ENCODE data around the gene DNAAF9.

Gene DNAAF9

DNA sequence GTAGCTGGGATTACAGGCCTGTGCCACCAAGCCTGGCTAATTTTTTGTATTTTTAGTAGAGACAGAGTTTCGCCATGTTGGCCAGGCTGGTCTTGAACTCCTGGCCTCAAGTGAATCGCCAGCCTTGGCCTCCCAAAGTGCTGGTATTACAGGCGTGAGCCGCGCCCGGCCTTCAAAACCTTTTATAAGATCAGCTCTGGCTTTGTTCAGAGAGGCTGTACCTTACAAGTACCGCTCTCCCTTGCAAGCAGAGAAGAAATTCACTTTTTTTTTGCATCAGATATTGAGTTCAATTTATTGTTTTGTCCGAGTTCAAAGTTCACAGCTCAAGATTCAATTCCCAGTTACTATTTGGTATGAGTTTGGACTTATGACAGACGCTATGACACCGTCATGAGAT lies 1.9 kb upstream of the DNAAF9 start:
- no peak for DNase-seq (ENCODE audit: low read depth)
- TF ChIP-seq, protein P1, sequence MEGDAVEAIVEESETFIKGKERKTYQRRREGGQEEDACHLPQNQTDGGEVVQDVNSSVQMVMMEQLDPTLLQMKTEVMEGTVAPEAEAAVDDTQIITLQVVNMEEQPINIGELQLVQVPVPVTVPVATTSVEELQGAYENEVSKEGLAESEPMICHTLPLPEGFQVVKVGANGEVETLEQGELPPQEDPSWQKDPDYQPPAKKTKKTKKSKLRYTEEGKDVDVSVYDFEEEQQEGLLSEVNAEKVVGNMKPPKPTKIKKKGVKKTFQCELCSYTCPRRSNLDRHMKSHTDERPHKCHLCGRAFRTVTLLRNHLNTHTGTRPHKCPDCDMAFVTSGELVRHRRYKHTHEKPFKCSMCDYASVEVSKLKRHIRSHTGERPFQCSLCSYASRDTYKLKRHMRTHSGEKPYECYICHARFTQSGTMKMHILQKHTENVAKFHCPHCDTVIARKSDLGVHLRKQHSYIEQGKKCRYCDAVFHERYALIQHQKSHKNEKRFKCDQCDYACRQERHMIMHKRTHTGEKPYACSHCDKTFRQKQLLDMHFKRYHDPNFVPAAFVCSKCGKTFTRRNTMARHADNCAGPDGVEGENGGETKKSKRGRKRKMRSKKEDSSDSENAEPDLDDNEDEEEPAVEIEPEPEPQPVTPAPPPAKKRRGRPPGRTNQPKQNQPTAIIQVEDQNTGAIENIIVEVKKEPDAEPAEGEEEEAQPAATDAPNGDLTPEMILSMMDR (IDR thresholded peaks at IDR 0.05; ENCODE audit: low read depth, low read length), result no peak
- TF ChIP-seq, protein P2, sequence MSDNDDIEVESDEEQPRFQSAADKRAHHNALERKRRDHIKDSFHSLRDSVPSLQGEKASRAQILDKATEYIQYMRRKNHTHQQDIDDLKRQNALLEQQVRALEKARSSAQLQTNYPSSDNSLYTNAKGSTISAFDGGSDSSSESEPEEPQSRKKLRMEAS (IDR thresholded peaks at IDR 0.05; ENCODE audit: low read depth, low read length), result no peak
- TF ChIP-seq POLR2A (IDR thresholded peaks at IDR 0.05; ENCODE audit: extremely low read depth, insufficient read length), result no peak
- TF ChIP-seq MYC (IDR thresholded peaks at IDR 0.05; ENCODE audit: low read depth, low read length), result no peak

DNA sequence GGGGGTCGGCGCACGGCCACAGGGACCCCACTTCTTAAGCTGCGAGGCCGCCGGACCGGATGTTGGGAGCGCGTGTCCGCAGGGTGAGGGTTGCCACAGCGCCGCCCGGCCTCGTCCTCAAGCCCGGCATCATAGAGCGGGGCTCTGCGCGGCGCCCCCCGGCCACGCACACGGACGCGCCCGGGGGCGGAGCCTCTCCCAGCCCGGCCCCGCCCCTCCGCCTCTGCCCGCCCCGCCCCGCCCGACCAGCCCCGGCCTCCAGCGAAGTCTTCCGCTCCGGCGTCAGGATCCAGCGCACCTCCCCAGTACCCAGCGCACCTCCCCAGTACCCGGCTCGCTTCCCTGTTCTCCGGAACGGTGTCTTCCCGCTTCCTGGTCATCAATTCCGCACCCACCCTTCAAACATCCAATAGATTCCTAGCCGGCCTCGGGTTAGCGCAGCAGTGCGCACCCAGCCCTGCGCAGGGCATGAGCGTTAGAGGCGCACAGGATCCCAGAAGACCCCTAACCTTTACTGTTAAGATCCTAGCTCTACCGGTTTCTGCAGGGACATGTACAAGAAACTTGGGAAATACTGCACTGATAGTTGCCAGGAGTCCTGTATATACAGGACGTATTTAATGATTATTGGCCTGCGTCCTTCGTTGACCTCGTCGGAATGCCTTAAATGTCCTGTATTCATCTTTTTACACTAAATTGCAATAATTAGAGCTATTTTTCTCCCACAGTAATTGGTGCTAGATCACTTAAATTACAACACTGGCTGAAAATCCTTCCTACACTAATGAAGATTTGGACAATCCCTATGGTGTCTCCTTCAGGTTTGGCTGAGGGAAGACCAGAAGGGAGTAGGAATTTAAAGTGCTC lies 535 bp upstream of the DNAAF9 start:
- peak overlapping the region; percentile 61 for H3K4me3 ChIP-seq (ENCODE audit: low read depth, low read length)
- TF ChIP-seq MYC (IDR thresholded peaks at IDR 0.05; ENCODE audit: low read depth, low read length) (peak; percentile 79), POLR2A (IDR thresholded peaks at IDR 0.05; ENCODE audit: extremely low read depth, insufficient read length) (peak; percentile 38)
- TF ChIP-seq, protein P1 (IDR thresholded peaks at IDR 0.05; ENCODE audit: low read depth, low read length), result no peak
- TF ChIP-seq, protein P2 (IDR thresholded peaks at IDR 0.05; ENCODE audit: low read depth, low read length), result peak; percentile 62; the same call in 1 of the 2 replicates
- peak; percentile 86 for DNase-seq (ENCODE audit: low read depth)

More for the DNA sequence above, 1.9 kb upstream of the DNAAF9 start:
- H3K4me3 ChIP-seq (ENCODE audit: low read depth, low read length), result no peak overlapping the region

DNA sequence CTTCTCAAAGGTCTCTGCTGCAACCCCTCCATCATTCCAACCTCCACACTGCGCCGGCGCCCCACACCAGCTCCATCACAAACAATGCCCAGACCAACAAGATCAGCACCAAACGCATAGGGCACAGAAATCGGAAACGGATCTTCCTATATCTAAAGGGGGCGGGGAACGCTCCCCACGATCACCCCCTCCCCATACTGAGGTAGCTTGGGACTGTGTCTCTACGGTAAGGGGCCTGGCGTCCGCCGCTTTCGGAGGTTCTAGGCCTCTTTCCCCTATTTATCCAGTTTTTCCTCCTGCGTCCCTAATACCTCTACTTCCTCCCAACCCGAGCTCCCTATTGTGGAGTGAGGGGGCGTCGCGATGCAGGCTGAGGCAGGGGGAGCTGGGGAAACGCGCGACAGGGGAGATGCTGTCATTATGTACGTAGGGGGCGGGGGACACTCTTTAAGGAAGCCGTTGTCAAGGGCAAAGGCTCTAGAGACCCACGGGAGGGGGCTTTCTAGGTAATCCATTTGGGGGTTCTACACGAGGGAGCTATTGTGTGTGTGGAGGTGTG lies 909 bp downstream of the DNAAF9 start:
- H3K4me3 ChIP-seq (ENCODE audit: low read depth, low read length), result peak overlapping the region; percentile 89
- TF ChIP-seq, protein P2 (IDR thresholded peaks at IDR 0.05; ENCODE audit: low read depth, low read length), result no peak
- TF ChIP-seq POLR2A (IDR thresholded peaks at IDR 0.05; ENCODE audit: extremely low read depth, insufficient read length), result no peak
- TF ChIP-seq, protein P1 (IDR thresholded peaks at IDR 0.05; ENCODE audit: low read depth, low read length), result no peak
- TF ChIP-seq MYC (IDR thresholded peaks at IDR 0.05; ENCODE audit: low read depth, low read length), result no peak
- peak; percentile 72 for DNase-seq (ENCODE audit: low read depth)

DNA sequence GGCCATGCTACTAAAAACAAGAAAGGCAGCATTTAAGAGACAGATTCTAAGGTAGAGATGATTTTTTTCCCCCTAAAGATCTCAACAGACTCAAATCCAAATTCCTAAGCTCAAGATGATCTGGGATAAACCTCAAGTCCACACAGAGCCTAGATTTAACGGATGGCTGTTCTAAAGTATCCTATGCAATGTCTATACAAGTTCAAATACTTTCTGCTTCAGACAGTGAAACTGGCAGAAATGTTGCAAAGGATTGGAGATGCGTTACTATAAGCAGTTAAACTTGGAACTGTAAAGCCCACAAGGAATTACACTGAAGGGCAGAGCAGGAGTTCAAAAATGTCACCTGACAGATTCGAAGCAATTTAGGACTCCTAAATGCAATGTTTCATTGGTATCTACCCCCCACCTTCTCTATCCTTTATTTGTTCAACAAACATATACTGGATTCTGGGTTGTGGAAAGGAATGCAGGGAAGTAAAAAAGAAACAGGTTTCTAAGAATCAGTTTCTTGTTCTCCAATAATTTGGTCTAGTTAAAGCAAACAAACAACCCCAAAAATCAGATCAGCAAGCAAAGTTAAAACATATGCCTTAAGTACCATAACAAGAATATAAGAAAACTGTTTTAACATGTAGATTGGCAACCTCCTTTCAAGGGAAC lies 1.6 kb downstream of the DNAAF9 start:
- peak overlapping the region; percentile 89 for H3K4me3 ChIP-seq (ENCODE audit: low read depth, low read length)
- TF ChIP-seq, protein P2 (IDR thresholded peaks at IDR 0.05; ENCODE audit: low read depth, low read length), result no peak
- TF ChIP-seq, protein P1 (IDR thresholded peaks at IDR 0.05; ENCODE audit: low read depth, low read length), result no peak
- TF ChIP-seq MYC (IDR thresholded peaks at IDR 0.05; ENCODE audit: low read depth, low read length), result no peak
- DNase-seq (ENCODE audit: low read depth), result peak; percentile 11

DNA sequence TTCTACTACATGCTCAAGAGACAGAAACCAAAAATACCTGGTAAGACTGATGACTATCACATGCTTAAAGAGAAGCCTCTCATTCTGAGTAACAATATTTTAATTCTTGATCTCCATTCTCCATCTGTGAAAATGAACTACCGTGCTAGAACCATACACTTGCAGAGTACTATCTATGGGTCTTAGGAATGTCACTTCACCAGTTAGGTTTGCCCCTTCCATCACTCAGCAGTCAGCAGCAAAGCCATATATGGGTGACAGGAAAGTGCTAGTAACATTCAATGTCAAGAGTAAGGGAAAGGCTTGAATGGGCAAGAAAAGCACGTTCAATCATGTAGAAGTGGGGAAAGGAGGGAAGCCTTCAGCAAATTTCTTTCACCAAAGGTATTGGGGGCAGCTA lies 2.3 kb downstream of the DNAAF9 start:
- H3K4me3 ChIP-seq (ENCODE audit: low read depth, low read length), result peak overlapping the region; percentile 89
- DNase-seq (ENCODE audit: low read depth), result peak; percentile 32
- TF ChIP-seq, protein P1 (IDR thresholded peaks at IDR 0.05; ENCODE audit: low read depth, low read length), result no peak
- TF ChIP-seq, protein P2 (IDR thresholded peaks at IDR 0.05; ENCODE audit: low read depth, low read length), result no peak
- TF ChIP-seq POLR2A (IDR thresholded peaks at IDR 0.05; ENCODE audit: extremely low read depth, insufficient read length), result no peak
- no peak for TF ChIP-seq MYC (IDR thresholded peaks at IDR 0.05; ENCODE audit: low read depth, low read length)

Data from NB4 (cell line).